HepG2 (cell line): Measurements from ENCODE around the gene NDE1. TPM values are rescaled to one million over a fixed set of nuclear protein-coding genes. Genes with fewer than 3 reads are reported as not detected.

Source experiments
- ATAC-seq: fragments of 200-7000 bp; cut with Tn5 transposase; 3 replicates; pipeline ENCODE4 v1.9.1; 2020; ENCODE audit warnings: mild to moderate bottlenecking, moderate library complexity
- BruUV-seq: library from RNA; stranded (reverse); fragments of 400-500 nt; replicated peaks from 2 replicates; lab custom pipeline; 2021; lab: Mats Ljungman, UMichigan
- CTCF ChIA-PET: fragments of 300-600 bp; formaldehyde crosslinking; extraction: SDS; loops from one replicate; lab custom pipeline; 2021; ENCODE audit warnings: low total read pairs, inconsistent platforms, low intra/inter-chr PET ratio; lab: Yijun Ruan, JAX
- POLR2A ChIA-PET: fragments of 350-600 bp; sonication (Branson Sonifier 250); formaldehyde crosslinking; loops from one replicate; lab custom pipeline; 2020; ENCODE audit warnings: antibody characterized with exemption, inconsistent platforms; lab: Yijun Ruan, JAX
- DNase-seq: peaks from one replicate; pipeline ENCODE4 v3.0.0-alpha.2; 2015; ENCODE audit warnings: low spot score
- FAIRE-seq: peaks from 3 replicates; lab custom pipeline; 2011; peaks lifted over from hg19 to GRCh38; lab: Jason Lieb, UNC
- H2AFZ ChIP-seq: one replicate; pipeline ENCODE4 v1.6.1; 2011; ENCODE audit warnings: low read length, inconsistent platforms
- H3K27ac ChIP-seq: fragments of 300-600 bp; 3 replicates; pipeline ENCODE4 v1.8.0; 2011; ENCODE audit warnings: mixed run types, mild to moderate bottlenecking, mixed read lengths, low read length, inconsistent platforms; ENCODE audit not compliant: insufficient read depth; ENCODE audit errors: extremely low read length
- H3K27me3 ChIP-seq, 2 experiments: fragments of 200-600 bp in 1 of 2; 2 replicates in 1 of 2; 3 replicates in 1 of 2; pipeline versions ENCODE4 v1.6.0 to v1.8.0; 2011; ENCODE audit warnings: low read length in 2 of 2, mild to moderate bottlenecking in 2 of 2, moderate library complexity in 2 of 2, inconsistent platforms in 1 of 2; ENCODE audit not compliant: insufficient read depth in 2 of 2, control insufficient read depth in 1 of 2
- H3K36me3 ChIP-seq, 2 experiments: fragments of 200-600 bp in 1 of 2; replicated peaks in 1 of 2; 2 replicates in 1 of 2; 3 replicates in 1 of 2; pipeline versions ENCODE4 v1.5.1 to v1.8.0; 2011; ENCODE audit warnings: low read length in 2 of 2, inconsistent platforms in 1 of 2; ENCODE audit not compliant: insufficient read depth in 2 of 2, control insufficient read depth in 1 of 2
- H3K4me1 ChIP-seq: 2 replicates; pipeline ENCODE4 v1.5.1; 2012; ENCODE audit warnings: low read length, inconsistent platforms; ENCODE audit not compliant: insufficient read depth
- H3K4me2 ChIP-seq: 2 replicates; pipeline ENCODE4 v1.6.0; 2011; ENCODE audit warnings: low read depth, low read length, inconsistent platforms
- H3K4me3 ChIP-seq, 3 experiments: fragments of 200-600 bp in 1 of 3; sonication (generic), shearing (Covaris generic) in 1 of 3; replicated peaks in 1 of 3; 2 replicates each; pipeline ENCODE4 v1.5.1; 2011 to 2016; ENCODE audit warnings: low read length in 3 of 3, inconsistent platforms in 2 of 3, low read depth in 2 of 3, mild to moderate bottlenecking in 2 of 3, control low read depth in 1 of 3, mixed read lengths in 1 of 3; ENCODE audit not compliant: insufficient read depth in 1 of 3
- H3K79me2 ChIP-seq: one replicate; pipeline ENCODE4 v1.6.1; 2011; ENCODE audit warnings: low read length, inconsistent platforms; ENCODE audit not compliant: insufficient read depth
- H3K9ac ChIP-seq: 2 replicates; pipeline ENCODE4 v1.6.0; 2011; ENCODE audit warnings: mild to moderate bottlenecking, low read depth, low read length, inconsistent platforms; ENCODE audit not compliant: insufficient read depth
- H3K9me3 ChIP-seq: 2 replicates; pipeline ENCODE4 v1.5.1; 2012; ENCODE audit warnings: mild to moderate bottlenecking, low read length
- H4K20me1 ChIP-seq: 2 replicates; pipeline ENCODE4 v1.6.0; 2011; ENCODE audit warnings: inconsistent platforms, mild to moderate bottlenecking, low read length, moderate library complexity; ENCODE audit not compliant: insufficient read depth
- MATR3 ChIP-seq: sonication (generic); formaldehyde crosslinking; IDR thresholded peaks from 2 replicates; pipeline ENCODE4 v1.4.0; 2020; ENCODE audit warnings: missing genetic modification reagents
- SP4 ChIP-seq: sonication (generic); formaldehyde crosslinking; IDR thresholded peaks from 2 replicates; pipeline ENCODE4 v1.8.1; 2023; ENCODE audit warnings: mild to moderate bottlenecking, missing genetic modification reagents
- ZNF12 ChIP-seq: sonication (generic); formaldehyde crosslinking; IDR thresholded peaks from 2 replicates; pipeline ENCODE4 v1.5.0; 2020; ENCODE audit warnings: missing genetic modification reagents
- ZNF24 ChIP-seq: fragments of 450-650 bp; IDR thresholded peaks from 2 replicates; pipeline ENCODE4 v1.6.1; 2017; ENCODE audit warnings: antibody characterized with exemption, mild to moderate bottlenecking
- ZNF30 ChIP-seq: sonication (generic); formaldehyde crosslinking; IDR thresholded peaks from 2 replicates; pipeline ENCODE4 v1.5.0; 2020; ENCODE audit warnings: mild to moderate bottlenecking, missing genetic modification reagents
- ZNF614 ChIP-seq: IDR thresholded peaks from 2 replicates; pipeline ENCODE4 v1.6.1; 2018; ENCODE audit warnings: missing biosample characterization, missing genetic modification reagents, inconsistent platforms, borderline replicate concordance
- WGBS: methylation state at CpG from one replicate; pipeline ENCODE4 v1.1.6; 2017; ENCODE audit warnings: low lambda C conversion rate; 5-methylcytosine and 5-hydroxymethylcytosine counted together
- in situ Hi-C: cut with HindIII; loops from 2 replicates; pipeline ENCODE4 v1.10.0; 2017; ENCODE audit warnings: low pct_unique_long_range_greater_than_20kb; ENCODE audit not compliant: extremely low pct_ligation_motif_present
- intact Hi-C: fragments of 100-400 bp; cut with micrococcal nuclease; formaldehyde crosslinking; loops from one replicate; pipeline ENCODE4 v1.10.0; 2022; ENCODE audit not compliant: unreplicated experiment
- polyA plus RNA-seq, 8 experiments: library from polyadenylated mRNA; depleted of rRNA in 3 of 8; stranded (reverse) in 7 of 8; unstranded in 1 of 8; fragments of >200 nt; fragmentation: Illumina TruSeq in 4 of 8; extraction: Trizol in 4 of 8; gene quantifications; 2 replicates each; pipeline versions ENCODE4 v1.2.1 to v1.2.3, GENCODE V29; 2011 to 2016; ENCODE audit warnings: low read depth in 4 of 8, missing spikeins in 1 of 8, mixed read lengths in 1 of 8; ENCODE audit not compliant: insufficient read depth in 1 of 8
- total RNA-seq, 5 experiments: library from RNA; depleted of rRNA; stranded (reverse); fragments of >200 nt; fragmentation: Illumina TruSeq; extraction: Trizol; gene quantifications; 2 replicates each; pipeline ENCODE4 v1.2.3, GENCODE V29; 2016; ENCODE audit warnings: low read depth in 1 of 5
- TF ChIP-seq, protein P1 (sequence below): IDR thresholded peaks from 2 replicates; pipeline ENCODE4 v1.6.1; 2016; ENCODE audit warnings: missing compliant biosample characterization, missing genetic modification reagents, borderline replicate concordance
- TF ChIP-seq, protein P2 (sequence below): sonication (generic); formaldehyde crosslinking; IDR thresholded peaks from 2 replicates; pipeline ENCODE4 v1.4.0; 2020; ENCODE audit warnings: missing genetic modification reagents
- TF ChIP-seq, protein P3 (sequence below): IDR thresholded peaks from 2 replicates; pipeline ENCODE4 v1.6.1; 2018; ENCODE audit warnings: missing genetic modification reagents, mild to moderate bottlenecking, missing compliant biosample characterization
- TF ChIP-seq, protein P4 (sequence below): fragments of 450-650 bp; IDR thresholded peaks from 2 replicates; pipeline ENCODE4 v1.6.1; 2017; ENCODE audit warnings: mild to moderate bottlenecking
- TF ChIP-seq, protein P5 (sequence below): sonication (generic); formaldehyde crosslinking; IDR thresholded peaks from 2 replicates; pipeline ENCODE4 v1.4.0; 2020; ENCODE audit warnings: missing genetic modification reagents, borderline replicate concordance

The NDE1 gene
- total and polyA plus RNA-seq, 2 of the 13 experiments (the other 11 are each of a cell fraction or from before 2014, with no cell fraction given), result 40.9 to 72.5 TPM

DNA sequence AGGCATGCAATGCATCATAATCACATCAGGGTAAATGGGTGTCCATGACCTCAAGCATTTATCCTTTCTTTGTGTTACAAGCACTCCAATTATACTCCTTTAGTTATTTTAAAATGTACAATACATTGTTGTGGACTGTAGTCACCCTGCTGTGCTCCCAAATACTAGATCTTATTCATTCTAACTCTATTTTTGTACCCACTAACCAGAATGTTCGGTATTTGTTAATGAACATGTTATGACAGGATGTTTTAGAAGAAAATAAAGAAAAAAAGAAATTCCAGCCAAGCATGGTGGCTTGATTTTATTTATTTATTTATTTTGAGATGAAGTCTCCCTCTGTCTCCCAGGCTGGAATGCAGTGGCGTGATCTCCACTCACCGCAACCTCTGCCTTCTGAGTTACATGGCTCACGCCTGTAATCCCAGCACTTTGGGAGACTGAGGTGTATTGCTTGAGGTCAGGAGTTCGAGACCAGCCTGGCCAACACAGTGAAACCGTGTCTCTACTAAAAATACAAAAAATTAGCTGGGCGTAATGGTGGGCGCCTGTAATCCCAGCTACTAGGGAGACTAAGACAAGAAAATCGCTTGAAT is 1.8 kb upstream of the NDE1 start:
- H3K4me2 ChIP-seq, result no peak overlapping the region
- 86% methylated on average over 9 of the region's 9 CpGs for WGBS
- intact Hi-C loops, result no loop called here
- in situ Hi-C loops, result no loop called here
- H3K79me2 ChIP-seq, result peaks cover 30% of the 10 kb centered on the region
- H2AFZ ChIP-seq, result no peak overlapping the region
- ChIA-PET CTCF (no interaction called here), POLR2A (no interaction called here)
- H3K4me1 ChIP-seq, result peaks cover 59% of the 10 kb centered on the region
- no peak overlapping the region for H3K4me3 ChIP-seq
- DNase-seq (no peak), FAIRE-seq (no peak), ATAC-seq (no peak)
- H3K9ac ChIP-seq, result no peak overlapping the region
- no peak for TF ChIP-seq ZNF614
- no peak for TF ChIP-seq ZNF12
- TF ChIP-seq, protein P1, sequence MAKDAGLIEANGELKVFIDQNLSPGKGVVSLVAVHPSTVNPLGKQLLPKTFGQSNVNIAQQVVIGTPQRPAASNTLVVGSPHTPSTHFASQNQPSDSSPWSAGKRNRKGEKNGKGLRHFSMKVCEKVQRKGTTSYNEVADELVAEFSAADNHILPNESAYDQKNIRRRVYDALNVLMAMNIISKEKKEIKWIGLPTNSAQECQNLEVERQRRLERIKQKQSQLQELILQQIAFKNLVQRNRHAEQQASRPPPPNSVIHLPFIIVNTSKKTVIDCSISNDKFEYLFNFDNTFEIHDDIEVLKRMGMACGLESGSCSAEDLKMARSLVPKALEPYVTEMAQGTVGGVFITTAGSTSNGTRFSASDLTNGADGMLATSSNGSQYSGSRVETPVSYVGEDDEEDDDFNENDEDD (CRISPR knock-in tag), result no peak
- TF ChIP-seq, protein P2, sequence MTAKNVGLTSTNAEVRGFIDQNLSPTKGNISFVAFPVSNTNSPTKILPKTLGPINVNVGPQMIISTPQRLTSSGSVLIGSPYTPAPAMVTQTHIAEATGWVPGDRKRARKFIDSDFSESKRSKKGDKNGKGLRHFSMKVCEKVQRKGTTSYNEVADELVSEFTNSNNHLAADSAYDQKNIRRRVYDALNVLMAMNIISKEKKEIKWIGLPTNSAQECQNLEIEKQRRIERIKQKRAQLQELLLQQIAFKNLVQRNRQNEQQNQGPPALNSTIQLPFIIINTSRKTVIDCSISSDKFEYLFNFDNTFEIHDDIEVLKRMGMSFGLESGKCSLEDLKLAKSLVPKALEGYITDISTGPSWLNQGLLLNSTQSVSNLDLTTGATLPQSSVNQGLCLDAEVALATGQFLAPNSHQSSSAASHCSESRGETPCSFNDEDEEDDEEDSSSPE (CRISPR knock-in tag), result no peak
- TF ChIP-seq MATR3 (CRISPR knock-in tag), result no peak
- TF ChIP-seq, protein P3, sequence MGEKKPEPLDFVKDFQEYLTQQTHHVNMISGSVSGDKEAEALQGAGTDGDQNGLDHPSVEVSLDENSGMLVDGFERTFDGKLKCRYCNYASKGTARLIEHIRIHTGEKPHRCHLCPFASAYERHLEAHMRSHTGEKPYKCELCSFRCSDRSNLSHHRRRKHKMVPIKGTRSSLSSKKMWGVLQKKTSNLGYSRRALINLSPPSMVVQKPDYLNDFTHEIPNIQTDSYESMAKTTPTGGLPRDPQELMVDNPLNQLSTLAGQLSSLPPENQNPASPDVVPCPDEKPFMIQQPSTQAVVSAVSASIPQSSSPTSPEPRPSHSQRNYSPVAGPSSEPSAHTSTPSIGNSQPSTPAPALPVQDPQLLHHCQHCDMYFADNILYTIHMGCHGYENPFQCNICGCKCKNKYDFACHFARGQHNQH, result no peak
- no peak for TF ChIP-seq ZNF30 (CRISPR knock-in tag)
- no peak for TF ChIP-seq SP4
- no peak for TF ChIP-seq ZNF24
- TF ChIP-seq, protein P4, sequence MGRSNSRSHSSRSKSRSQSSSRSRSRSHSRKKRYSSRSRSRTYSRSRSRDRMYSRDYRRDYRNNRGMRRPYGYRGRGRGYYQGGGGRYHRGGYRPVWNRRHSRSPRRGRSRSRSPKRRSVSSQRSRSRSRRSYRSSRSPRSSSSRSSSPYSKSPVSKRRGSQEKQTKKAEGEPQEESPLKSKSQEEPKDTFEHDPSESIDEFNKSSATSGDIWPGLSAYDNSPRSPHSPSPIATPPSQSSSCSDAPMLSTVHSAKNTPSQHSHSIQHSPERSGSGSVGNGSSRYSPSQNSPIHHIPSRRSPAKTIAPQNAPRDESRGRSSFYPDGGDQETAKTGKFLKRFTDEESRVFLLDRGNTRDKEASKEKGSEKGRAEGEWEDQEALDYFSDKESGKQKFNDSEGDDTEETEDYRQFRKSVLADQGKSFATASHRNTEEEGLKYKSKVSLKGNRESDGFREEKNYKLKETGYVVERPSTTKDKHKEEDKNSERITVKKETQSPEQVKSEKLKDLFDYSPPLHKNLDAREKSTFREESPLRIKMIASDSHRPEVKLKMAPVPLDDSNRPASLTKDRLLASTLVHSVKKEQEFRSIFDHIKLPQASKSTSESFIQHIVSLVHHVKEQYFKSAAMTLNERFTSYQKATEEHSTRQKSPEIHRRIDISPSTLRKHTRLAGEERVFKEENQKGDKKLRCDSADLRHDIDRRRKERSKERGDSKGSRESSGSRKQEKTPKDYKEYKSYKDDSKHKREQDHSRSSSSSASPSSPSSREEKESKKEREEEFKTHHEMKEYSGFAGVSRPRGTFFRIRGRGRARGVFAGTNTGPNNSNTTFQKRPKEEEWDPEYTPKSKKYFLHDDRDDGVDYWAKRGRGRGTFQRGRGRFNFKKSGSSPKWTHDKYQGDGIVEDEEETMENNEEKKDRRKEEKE, result no peak
- TF ChIP-seq, protein P5, sequence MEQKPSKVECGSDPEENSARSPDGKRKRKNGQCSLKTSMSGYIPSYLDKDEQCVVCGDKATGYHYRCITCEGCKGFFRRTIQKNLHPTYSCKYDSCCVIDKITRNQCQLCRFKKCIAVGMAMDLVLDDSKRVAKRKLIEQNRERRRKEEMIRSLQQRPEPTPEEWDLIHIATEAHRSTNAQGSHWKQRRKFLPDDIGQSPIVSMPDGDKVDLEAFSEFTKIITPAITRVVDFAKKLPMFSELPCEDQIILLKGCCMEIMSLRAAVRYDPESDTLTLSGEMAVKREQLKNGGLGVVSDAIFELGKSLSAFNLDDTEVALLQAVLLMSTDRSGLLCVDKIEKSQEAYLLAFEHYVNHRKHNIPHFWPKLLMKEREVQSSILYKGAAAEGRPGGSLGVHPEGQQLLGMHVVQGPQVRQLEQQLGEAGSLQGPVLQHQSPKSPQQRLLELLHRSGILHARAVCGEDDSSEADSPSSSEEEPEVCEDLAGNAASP (CRISPR knock-in tag), result no peak
- H3K27ac ChIP-seq, result no peak overlapping the region
- no peaks in the 10 kb centered on the region for H3K9me3 ChIP-seq
- peaks cover 0 to 6% of the 10 kb centered on the region in 2 experiments; a peak in 1 of 5 replicates for H3K27me3 ChIP-seq
- peaks cover 5% of the 10 kb centered on the region; the same call in 1 of the 2 replicates for H4K20me1 ChIP-seq
- BruUV-seq, result no TSS peak
- H3K36me3 ChIP-seq, result no peaks in the 10 kb centered on the region; a peak in 1 of 5 replicates
